Measurements from ENCODE around the gene TSPAN14.

DNA sequence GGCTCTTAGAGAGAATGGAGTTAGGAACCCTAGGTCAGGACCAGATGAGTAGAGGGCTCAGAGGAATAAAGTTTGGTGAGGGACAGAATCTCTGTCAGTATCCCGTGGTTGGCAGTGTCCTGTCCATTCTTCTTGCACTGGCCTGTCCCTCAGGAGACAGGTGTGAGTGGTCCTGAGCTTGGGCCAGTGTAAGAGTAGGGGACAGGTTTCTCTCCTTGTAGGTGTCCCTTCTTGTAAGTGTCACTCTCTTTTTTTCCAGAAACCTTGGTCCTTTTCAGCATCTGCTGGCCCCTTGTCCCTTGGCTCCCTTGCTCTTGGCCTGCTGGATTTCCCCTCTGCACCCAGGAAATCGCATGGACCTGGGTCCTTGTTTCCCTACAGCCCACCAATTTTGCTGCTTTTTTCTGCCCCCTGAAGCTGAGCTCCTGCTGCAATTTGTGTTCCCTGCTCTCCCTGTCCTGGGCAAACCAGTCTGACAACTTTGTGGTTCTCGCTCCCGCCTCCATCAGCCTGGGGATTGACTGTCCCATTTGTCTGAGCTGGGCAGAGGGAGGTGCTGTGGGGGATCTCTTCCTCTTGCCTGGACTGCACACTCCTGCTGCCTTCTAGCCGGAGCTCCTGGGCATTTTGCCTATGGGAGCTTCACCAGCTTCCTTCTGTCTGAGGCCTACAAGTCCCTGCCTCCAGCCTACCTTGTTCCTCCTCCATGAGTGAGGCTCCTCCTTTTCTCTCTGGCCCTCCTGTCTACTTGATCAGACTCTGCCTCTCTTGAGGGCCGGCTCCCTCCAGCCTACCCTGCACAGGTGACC lies 6.5 kb downstream of the TSPAN14 start:
- TF ChIP-seq, protein P1, sequence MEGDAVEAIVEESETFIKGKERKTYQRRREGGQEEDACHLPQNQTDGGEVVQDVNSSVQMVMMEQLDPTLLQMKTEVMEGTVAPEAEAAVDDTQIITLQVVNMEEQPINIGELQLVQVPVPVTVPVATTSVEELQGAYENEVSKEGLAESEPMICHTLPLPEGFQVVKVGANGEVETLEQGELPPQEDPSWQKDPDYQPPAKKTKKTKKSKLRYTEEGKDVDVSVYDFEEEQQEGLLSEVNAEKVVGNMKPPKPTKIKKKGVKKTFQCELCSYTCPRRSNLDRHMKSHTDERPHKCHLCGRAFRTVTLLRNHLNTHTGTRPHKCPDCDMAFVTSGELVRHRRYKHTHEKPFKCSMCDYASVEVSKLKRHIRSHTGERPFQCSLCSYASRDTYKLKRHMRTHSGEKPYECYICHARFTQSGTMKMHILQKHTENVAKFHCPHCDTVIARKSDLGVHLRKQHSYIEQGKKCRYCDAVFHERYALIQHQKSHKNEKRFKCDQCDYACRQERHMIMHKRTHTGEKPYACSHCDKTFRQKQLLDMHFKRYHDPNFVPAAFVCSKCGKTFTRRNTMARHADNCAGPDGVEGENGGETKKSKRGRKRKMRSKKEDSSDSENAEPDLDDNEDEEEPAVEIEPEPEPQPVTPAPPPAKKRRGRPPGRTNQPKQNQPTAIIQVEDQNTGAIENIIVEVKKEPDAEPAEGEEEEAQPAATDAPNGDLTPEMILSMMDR (conservative IDR thresholded peaks at IDR 0.05; ENCODE audit: low read length) = no peak
- no peak for TF ChIP-seq EZH2phosphoT487 (IDR thresholded peaks at IDR 0.05; ENCODE audit: borderline replicate concordance)
